ENCODE results near the gene TMEM236.

- TF ChIP-seq CTCF (IDR thresholded peaks at IDR 0.05) (no peak), GATA3 (IDR thresholded peaks at IDR 0.05; ENCODE audit: borderline replicate concordance) (no peak), POLR2A (IDR thresholded peaks at IDR 0.05; ENCODE audit: low read length) (no peak)
These were observed 43.1 kb downstream of the TMEM236 start for GRCh38 chr10:17795083-17795482.

Data from A549 (cell line).